GM18507 (cell line): Measurements from ENCODE around the gene H6PD.

Experiments
- DNase-seq: peaks from one replicate; pipeline ENCODE4 v3.0.0; 2011; ENCODE audit warnings: low read depth; ENCODE audit not compliant: insufficient read length; ENCODE audit errors: extremely low spot score
- FAIRE-seq: peaks from 2 replicates; lab custom pipeline; 2011; peaks lifted over from hg19 to GRCh38; lab: Jason Lieb, UNC

H6PD gene

DNA sequence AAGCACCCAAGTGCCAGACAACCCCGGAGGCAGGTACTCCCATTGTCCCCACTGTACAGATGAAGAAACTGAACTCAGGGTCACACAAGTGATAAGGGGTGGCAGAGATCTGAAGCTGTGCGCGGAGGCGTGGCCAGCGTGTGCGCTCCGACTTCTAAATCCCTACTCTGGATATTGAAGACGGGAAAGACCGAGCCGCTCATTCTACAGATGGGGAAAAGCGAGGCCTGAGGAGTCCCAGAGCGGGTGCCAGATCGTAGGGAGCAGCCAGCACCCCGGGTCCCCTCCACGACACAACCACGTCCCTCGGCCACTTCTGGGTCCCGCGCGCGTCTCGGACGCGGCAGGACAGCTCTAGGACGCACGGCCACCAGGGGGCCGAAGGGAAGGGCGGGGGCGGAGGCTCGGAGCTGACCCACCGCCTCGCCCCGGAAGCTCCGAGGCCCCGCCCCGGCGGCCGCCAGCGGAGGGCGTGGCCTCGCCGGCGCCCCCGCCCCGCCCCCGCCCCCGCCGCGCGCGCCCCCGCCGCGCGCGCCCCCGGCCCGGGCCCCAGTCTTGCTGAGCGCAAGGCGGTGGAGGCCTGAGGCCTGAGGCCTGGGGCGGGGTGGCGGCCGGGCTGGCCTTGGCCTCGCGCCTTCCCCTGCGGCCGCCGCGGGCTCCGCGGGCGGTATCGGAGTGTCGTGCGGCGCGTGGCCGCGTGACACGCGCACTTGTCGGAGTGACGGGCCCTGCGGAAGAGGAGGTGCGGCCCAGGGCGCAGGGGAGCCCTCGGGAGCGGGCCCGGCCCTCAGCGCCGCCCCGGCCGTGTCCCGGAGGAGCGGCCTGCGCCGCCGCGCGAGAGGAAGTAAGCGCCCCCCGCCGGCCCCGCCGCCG, at the start of gene H6PD:
Gene H6PD, plus strand, starts transcription at position 552 of the 873 bp plus-strand sequence. CDS start 10,161 bp downstream, outside the sequence.
- FAIRE-seq = peak; percentile 83
- peak; percentile 98 for DNase-seq

DNA sequence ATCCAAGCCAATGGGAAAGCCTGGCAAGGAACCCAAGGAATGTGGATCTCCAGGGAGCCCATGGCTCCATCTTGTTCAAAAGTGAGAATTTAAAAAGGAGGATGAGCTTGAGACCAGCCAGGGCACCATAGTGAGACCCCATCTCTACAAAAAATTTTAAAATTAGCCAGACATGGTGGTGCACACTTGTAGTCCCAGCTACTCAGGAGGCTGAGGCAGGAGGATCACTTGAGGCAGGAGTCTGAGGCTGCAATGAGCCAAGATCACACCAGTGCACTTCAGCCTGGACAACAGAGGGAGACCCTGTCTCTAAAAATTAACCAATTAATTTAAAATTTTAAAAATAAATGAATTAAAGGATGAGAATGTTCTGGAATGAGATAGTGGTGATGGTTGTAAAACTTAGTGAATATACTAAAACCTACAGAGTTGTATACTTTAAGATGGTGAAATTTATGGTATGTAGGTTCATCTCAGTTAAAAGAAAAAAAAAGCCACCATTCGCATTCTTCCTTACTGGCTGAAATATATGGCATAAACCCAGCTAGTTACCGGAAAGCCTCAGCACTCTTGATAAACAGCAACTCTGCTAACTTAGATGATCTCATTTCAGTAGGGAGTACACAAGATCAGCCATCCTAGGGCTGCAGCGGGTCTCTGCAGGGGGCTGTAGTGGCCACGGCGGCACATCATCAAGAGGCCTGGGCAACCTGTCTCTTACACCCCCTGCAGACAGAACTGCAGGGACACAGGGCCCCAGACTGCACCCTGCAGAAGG, 48.3 kb upstream of the H6PD start:
- no peak for FAIRE-seq
- DNase-seq = no peak

DNA sequence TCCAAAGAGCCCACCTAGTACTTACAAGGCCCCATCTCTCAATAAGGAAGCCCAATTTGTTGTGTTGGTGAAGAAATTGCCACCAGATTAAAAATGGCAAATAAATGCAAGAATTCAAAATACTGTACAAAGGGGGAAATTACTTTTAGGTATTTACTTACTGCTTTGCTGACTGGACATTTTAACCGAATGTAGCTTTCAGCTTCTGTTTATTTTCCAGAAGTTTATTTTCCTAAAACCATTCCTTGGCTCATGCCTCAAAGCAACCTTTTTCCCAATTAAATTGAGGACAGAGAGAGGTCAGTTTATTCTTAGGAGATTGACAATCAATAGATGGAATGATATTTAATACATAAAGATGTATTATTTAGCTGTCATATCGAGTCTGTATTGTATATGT, 47.6 kb upstream of the H6PD start:
- FAIRE-seq = no peak

GRCh38 chr1:9190234-9190633, 44.3 kb upstream of the H6PD start:
- DNase-seq (no peak), FAIRE-seq (no peak)

More for the DNA sequence above, 47.6 kb upstream of the H6PD start:
- no peak for DNase-seq

DNA sequence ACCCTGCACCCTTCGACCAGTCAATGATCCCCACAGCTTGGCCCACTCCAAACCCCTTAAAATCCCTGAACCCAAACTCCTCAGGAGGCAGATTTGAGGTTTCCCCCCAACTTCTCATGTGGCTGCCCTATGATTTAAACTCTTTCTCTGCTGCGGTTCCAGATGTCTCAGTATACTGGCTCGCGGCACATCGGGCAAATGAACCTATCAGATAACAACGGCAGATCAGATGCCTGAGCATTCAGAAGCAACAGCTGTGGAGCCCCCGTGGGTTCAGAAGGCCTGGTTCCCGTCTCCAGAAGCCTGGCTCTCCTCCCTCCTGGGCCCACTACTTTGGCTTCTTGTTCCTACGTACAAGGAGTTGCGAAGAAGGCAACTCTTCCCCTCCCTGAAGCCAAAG, 43.3 kb upstream of the H6PD start:
- DNase-seq (no peak), FAIRE-seq (no peak)

DNA sequence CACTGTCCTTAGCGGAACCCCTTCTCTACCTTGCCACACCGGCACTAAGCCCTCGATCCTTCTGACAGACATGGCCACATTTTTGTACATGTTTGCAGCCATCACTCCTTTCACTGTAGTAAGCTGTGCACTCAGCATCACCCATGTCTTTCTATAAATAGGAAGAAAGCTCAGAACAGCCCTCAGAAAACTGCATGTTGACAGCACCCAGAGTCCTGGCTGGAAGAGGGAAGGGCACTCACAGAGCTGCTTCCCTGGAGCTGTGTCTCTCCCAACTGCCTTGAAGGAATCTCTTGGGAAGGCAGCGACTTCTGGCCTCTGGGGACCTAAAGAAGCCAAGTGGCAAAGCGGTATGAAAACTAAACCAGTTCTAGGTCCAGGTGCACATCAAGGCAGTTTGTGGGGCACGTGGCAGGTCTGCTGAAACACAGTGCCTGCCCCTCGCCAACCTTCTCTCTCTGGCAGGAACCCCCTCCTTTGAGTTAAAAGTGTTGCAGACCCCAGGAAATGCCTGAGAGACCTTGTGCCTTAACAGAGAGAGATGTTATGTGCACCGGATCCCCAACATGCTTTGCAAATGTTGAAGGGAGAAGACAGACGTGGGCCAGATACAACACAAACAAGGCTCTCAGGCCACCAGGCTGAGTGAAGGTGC, 41.9 kb upstream of the H6PD start:
- DNase-seq (no peak), FAIRE-seq (no peak)

DNA sequence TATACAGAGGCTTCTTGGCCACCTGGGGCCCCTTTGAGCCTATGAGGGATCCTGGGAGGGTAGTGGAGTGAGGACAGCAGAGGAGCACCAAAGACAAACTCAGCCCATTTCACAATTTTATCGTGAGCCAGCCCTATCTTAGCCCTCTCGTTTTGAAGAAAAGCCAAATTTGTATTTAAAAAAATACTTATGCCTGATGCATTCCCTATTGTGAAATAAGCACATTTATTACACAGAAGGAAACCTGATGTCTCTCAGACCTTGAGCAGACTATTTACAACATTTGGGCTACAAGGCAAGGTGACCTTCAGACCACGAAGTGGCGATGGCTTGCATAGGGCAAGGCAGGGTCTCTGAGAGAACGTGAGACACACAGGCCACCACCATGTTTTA, 41.3 kb upstream of the H6PD start:
- DNase-seq = no peak

GRCh38 chr1:9194024-9194423, 40.5 kb upstream of the H6PD start:
- FAIRE-seq = no peak
- no peak for DNase-seq

More for the DNA sequence above, 41.3 kb upstream of the H6PD start:
- FAIRE-seq = no peak

- no peak for DNase-seq
- no peak for FAIRE-seq
These were observed 38.9 kb upstream of the H6PD start for GRCh38 chr1:9195651-9196050.

DNA sequence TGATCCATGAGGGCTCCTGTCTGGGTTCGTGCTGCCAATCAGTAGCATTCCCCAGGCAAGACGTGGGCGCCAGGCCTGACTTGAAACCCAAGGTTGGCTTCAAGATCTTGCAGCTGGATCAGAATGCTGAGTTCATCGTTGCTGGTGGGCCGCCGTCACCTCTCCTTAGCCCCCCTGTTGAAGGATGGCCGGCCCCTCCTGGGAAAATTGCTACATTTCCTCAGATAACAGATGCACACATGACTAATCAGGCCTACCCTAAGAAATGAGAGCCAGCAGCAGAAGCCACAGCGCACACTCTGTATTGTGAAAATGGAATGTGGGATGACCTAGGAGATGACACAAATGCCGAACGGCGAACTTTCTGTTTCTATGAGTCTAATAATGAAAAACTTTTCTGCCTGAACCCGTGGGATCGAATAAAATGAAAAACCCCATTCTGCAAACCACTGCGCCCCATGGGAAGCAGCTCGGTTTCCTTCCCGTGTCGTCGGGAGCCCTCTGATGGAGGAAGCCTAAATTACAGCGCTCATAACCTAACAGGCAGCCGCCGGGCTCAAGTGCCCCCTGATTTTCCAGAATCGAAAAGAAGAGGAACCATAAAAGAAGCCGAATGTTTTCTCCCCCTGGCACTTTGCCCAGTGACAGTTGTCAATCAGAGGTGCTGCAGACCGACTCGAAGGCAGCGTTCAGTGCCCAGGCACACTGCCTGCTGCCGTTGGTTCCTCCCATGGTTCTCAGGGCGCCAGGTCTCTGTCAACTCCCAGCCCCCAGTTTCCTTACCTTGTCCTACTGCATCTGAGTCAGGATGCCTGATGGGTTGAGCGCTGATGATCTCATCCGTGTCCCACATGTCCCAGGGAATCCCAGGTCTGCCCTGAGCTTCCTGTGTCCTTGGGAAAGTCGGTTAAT, 38.2 kb upstream of the H6PD start:
- DNase-seq (peak; percentile 40), FAIRE-seq (peak; percentile 97)

- FAIRE-seq = no peak
- no peak for DNase-seq
These were observed 37.1 kb upstream of the H6PD start for GRCh38 chr1:9197186-9198099.

DNA sequence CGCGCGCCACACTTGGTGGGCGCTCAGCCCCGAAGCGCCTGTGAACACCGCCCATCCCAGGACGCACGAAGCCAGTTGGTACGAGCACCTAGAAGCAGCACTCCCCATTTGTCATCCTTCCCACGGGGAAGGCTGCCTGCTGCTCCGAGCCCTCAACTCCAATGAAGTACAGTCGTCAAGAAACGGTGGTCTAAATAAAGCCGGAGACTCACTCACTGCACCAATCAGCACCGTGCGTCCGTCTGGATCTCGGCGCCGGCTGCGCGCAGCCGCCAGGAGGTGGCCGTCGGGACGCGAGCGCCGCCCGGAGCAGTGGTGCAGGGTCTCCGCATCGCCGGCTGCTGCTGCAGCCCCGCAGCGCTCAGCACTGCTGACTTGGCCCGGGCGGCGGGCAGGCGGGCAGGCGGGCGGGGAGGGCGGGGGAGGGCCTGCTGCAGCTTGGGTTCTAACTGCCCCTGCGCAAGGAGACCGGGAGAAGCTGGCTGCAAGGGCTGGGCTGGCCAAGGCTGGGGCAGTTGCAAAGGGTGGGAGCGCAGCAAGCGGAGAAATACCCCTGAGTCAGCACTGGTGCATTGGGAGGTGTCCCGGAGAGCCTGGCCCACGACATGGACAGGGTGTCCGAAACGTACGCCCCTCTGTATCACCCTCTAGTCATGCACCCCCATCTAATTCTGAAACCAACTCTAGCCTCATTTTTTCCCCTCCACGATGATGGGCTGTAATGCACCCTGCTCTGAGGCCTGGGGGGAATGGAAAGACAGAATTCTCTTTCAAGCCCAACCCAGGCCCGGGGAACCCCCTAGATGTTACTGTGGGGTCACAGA, 35.8 kb upstream of the H6PD start:
- no peak for FAIRE-seq
- no peak for DNase-seq

GRCh38 chr1:9200441-9200840, 34.1 kb upstream of the H6PD start:
- FAIRE-seq (peak; percentile 63), DNase-seq (no peak)

DNA sequence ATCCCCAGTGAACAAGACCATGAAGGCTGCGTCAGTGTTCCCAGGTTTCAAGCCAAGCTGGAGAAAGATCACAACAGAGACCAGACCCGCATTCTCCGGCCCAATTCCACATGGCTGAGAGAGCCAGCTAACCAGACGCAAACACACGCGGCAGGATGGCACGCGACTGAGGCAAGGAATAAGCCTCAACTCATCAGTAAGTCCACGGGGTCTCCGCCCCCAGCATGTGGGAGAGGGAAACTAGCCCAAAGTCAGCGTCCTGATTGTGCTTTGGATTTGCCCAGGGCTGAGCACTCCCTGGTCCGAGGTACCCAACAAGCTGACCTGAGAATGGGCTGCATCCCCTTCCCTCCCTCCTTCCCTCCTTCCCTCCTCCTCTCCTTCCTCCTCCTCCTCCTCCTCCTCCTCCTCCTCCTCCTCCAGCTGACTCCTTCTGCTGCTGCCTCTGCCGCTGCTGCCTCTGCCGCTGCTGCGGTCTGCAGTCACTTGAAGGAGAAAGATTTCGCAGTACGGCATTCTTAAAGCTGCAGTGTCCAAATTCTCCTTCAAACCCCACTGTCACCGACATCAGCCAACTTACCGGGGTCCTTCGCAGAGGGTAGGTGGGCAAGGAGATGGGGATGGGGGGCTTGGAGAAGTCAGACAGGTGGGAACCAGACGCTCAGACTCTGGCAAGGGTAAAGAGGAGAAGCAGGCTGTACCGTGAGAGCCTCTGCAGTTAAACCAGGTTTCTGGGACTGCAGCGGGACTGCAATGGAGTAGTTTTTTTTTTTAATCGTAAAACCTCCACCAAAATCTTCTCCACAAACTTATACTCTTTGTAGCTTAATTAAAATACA, 33.0 kb upstream of the H6PD start:
- FAIRE-seq = no peak

DNA sequence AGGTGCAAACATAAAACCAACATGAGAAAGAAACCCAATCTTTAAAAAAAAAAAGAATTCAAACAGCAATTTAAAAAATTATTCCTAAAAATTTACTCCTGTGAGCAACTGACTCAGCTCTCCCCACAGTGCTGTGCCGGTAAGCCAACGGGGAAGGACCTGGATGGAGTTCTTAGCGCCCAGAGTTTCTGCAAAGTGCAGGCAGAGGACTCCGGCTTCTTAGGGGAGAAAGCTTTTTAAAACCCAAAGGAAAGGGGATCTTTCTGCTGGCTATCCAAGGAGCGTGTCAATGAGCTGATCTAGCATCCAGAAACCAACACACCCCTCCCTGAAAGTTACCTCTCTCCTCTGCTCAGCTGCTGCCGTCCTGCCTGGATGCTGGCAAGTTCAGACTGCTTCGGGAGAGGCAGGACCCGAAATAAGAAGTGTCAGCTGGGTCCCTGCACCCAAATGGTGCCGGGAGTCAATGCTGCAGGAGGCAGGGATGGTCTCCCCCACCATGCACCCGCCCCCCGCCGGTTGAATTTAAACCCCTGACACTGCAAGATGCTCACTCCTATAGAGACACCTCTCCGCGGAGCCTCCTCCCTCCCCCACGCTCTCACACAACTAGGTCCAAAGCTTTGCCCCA, 32.2 kb upstream of the H6PD start:
- no peak for FAIRE-seq
- DNase-seq = no peak

More for the DNA sequence above, 33.0 kb upstream of the H6PD start:
- DNase-seq = no peak

DNA sequence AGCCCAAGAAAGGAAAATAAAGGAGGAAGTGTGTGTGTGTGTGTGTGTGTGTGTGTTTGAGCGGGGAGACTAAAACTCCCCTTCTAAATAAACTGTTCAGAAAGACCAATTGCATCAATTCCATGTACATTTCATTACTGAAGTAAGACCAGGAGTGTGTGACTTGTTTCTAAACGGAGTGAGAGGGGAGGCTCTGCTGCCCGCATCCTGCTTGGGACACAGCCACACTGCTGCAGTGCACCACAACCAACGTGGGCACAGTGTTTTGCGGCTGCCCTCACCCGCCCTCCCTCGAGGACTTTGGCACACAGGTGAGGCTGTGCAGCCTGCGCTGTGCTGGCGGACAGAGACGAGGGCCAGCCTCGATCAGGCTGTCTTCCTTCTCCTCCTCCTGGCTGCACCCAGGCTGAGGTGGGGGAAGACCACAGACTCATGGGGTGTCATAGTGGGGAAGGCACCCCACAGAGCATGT, 31.0 kb upstream of the H6PD start:
- no peak for FAIRE-seq
- DNase-seq = no peak
